PC-9 (cell line): Measurements from ENCODE around the gene CAMTA1.

Source experiments
- CTCF ChIP-seq: fragments of 200-600 bp; sonication (generic); conservative IDR thresholded peaks from 2 replicates; pipeline ENCODE4 v1.6.1; 2017; ENCODE audit warnings: mixed run types, antibody characterized with exemption, mild to moderate bottlenecking, moderate library complexity
- EZH2 ChIP-seq: fragments of 200-600 bp; sonication (generic); IDR thresholded peaks from 2 replicates; pipeline ENCODE4 v1.8.0; 2017; ENCODE audit warnings: antibody characterized with exemption, low read depth

- TF ChIP-seq CTCF (no peak), EZH2 (no peak)
These were observed 335.8 kb downstream of the CAMTA1 start for GRCh38 chr1:7120863-7121621.
